Mucosa of descending colon (tissue), 3 donors: ENCODE measurements around the gene RCE1. TPM values are rescaled to one million over a fixed set of nuclear protein-coding genes. Genes with fewer than 3 reads are reported as not detected.

ENCODE experiments used
- ATAC-seq: fragments of 200-7000 bp; cut with Tn5 transposase; one replicate; pipeline ENCODE4 v1.9.1; 2020; ENCODE audit warnings: mild to moderate bottlenecking, moderate library complexity
- DNase-seq, 3 donors: peaks; one replicate each; pipeline ENCODE4 v3.0.0-alpha.2; 2020
- H3K36me3 ChIP-seq: fragments of 200-600 bp; one replicate; pipeline ENCODE4 v1.8.0; 2021; ENCODE audit warnings: low read depth, mild to moderate bottlenecking
- H3K4me1 ChIP-seq: fragments of 200-600 bp; one replicate; pipeline ENCODE4 v1.8.0; 2021; ENCODE audit warnings: low read depth, mild to moderate bottlenecking
- H3K4me3 ChIP-seq: fragments of 200-600 bp; one replicate; pipeline ENCODE4 v1.8.0; 2021; ENCODE audit warnings: mild to moderate bottlenecking
- H3K9me3 ChIP-seq: fragments of 200-600 bp; one replicate; pipeline ENCODE4 v1.8.0; 2021; ENCODE audit warnings: mild to moderate bottlenecking
- intact Hi-C, 2 donors: fragments of 100-400 bp; cut with DNase I in 1 of 2; cut with micrococcal nuclease in 1 of 2; formaldehyde crosslinking; loops; one replicate each; pipeline versions ENCODE4 v1.11.0 to v1.11.1; 2022; cut with DNase I, micrococcal nuclease
- total RNA-seq, 3 donors: library from RNA; stranded (reverse); fragmentation: NEBNext Ultra II Directional in 2 of 3; extraction: Animal tissue kit (Norgen Biotek cat#: 25700) in 2 of 3; gene quantifications; one replicate each; pipeline versions ENCODE4 v1.2.1 to v1.2.4, GENCODE V29; 2021 to 2023
- TF ChIP-seq, protein P1 (sequence below): fragments of 200-600 bp; IDR thresholded peaks from one replicate; pipeline ENCODE4 v1.8.0; 2022; ENCODE audit warnings: antibody characterized with exemption, mild to moderate bottlenecking
- donor health status: DM: no; HTN: no; CAD: no; lungs with moderate emphysema.
- donor health status: DM: no; HTN: no; CAD: no.
- donor health status: DM: no; HTN: yes; CAD: no.

The RCE1 gene
- total RNA-seq, 3 donors from 2014 or later = 24.9 to 27.2 (median 27.2) TPM

GRCh38 chr11:66814678-66815077, 28.6 kb upstream of the RCE1 start:
- TF ChIP-seq, protein P1, sequence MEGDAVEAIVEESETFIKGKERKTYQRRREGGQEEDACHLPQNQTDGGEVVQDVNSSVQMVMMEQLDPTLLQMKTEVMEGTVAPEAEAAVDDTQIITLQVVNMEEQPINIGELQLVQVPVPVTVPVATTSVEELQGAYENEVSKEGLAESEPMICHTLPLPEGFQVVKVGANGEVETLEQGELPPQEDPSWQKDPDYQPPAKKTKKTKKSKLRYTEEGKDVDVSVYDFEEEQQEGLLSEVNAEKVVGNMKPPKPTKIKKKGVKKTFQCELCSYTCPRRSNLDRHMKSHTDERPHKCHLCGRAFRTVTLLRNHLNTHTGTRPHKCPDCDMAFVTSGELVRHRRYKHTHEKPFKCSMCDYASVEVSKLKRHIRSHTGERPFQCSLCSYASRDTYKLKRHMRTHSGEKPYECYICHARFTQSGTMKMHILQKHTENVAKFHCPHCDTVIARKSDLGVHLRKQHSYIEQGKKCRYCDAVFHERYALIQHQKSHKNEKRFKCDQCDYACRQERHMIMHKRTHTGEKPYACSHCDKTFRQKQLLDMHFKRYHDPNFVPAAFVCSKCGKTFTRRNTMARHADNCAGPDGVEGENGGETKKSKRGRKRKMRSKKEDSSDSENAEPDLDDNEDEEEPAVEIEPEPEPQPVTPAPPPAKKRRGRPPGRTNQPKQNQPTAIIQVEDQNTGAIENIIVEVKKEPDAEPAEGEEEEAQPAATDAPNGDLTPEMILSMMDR = no peak
- H3K4me1 ChIP-seq = no peaks in the 10 kb centered on the region
- H3K9me3 ChIP-seq = no peaks in the 10 kb centered on the region
- H3K4me3 ChIP-seq = no peak overlapping the region
- no peaks in the 10 kb centered on the region for H3K36me3 ChIP-seq
- intact Hi-C loops = no loop called here
- DNase-seq = no peak
- ATAC-seq = no peak

DNA sequence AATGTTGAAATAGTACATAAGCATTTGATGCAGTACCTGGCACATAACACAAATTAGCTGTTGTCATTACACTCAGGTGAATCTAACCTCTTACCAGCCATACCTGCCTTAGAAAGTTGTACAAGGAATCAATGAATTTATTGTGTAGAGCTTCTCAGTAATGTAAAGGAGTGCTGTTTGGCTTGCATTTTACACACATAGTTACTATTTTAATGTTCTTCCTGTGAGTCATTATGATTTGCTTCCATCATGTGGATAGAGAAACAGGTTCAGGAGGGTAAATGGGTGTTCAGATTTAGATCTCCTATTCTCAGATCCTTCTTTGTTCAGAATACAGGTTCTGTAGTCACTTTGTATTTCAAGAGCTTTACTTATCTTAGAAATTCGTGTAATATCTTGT, 27.6 kb upstream of the RCE1 start:
- intact Hi-C loops = no loop called here
- no peak for ATAC-seq

GRCh38 chr11:66818231-66818955, 24.8 kb upstream of the RCE1 start:
- TF ChIP-seq, protein P1 = no peak
- Histone ChIP-seq H3K4me1 (no peaks in the 10 kb centered on the region), H3K36me3 (no peaks in the 10 kb centered on the region), H3K9me3 (no peaks in the 10 kb centered on the region), H3K4me3 (no peak overlapping the region)
- no peak for DNase-seq
- intact Hi-C loops = no loop called here
- no peak for ATAC-seq

More for the DNA sequence above, 27.6 kb upstream of the RCE1 start:
- no peaks in the 10 kb centered on the region for H3K4me1 ChIP-seq
- TF ChIP-seq, protein P1 = no peak
- H3K36me3 ChIP-seq = no peaks in the 10 kb centered on the region
- no peak overlapping the region for H3K4me3 ChIP-seq
- no peaks in the 10 kb centered on the region for H3K9me3 ChIP-seq
- no peak for DNase-seq

DNA sequence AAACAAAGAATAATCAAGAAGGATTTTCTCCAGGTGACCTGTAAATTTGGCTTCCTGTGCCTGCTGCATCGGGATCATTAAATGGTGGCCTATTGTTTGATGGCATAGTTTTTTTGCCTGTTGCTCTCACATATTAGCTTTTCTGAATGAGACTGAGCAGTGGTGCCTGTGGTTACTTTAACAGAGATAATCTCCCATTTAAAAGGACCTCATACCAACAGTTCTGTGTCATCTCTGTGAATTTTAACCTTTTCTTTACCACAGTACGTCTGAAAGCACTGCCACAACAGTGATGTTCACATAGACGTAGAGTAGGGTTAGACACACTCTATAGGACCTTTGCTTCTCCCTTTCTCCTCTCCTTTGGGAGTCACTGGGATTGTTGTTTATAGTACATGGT, 22.9 kb upstream of the RCE1 start:
- intact Hi-C loops = no loop called here
- H3K4me3 ChIP-seq = no peak overlapping the region
- no peaks in the 10 kb centered on the region for H3K4me1 ChIP-seq
- H3K9me3 ChIP-seq = no peaks in the 10 kb centered on the region
- H3K36me3 ChIP-seq = no peaks in the 10 kb centered on the region
- ATAC-seq = no peak
- DNase-seq = no peak
- TF ChIP-seq, protein P1 = no peak

DNA sequence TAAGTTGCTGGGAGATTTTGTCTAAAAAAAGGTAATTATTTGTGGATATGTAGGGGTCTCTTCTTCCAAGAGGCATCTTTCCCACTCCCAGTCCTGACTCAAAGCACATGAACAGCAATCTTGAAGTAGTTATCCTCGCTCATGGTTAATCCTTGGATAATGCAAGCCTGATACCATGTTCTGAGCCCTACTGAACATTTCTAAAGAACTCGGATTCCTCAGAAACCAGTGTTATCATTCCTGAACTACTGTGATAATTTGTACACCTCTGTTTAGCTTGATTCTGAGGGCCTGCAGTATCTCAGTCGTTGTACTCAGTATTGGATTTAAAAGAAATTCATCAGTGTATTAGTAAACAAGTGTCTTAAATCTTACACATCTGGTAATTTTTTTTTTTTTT, 22.3 kb upstream of the RCE1 start:
- DNase-seq (no peak), ATAC-seq (no peak)
- Histone ChIP-seq H3K4me1 (no peaks in the 10 kb centered on the region), H3K36me3 (no peaks in the 10 kb centered on the region), H3K4me3 (no peak overlapping the region), H3K9me3 (no peaks in the 10 kb centered on the region)
- intact Hi-C loops = no loop called here
- TF ChIP-seq, protein P1 = no peak
